MCF 10A (cell line): Measurements from ENCODE around the gene GJB4. TPM values are rescaled to one million over a fixed set of nuclear protein-coding genes. Genes with fewer than 3 reads are reported as not detected.

Source experiments
- BruUV-seq: library from RNA; stranded (reverse); fragments of 400-500 nt; replicated peaks from 2 replicates; lab custom pipeline; 2021; lab: Mats Ljungman, UMichigan
- CTCF ChIA-PET: fragments of 300-600 bp; sonication (Branson Sonifier 250); formaldehyde crosslinking; extraction: SDS; loops from one replicate; lab custom pipeline; 2021; ENCODE audit warnings: antibody characterized with exemption, inconsistent platforms; lab: Yijun Ruan, JAX
- POLR2A ChIA-PET: fragments of 300-600, 350-650 bp; sonication (Branson Sonifier 250); formaldehyde crosslinking; extraction: SDS; loops from one replicate; lab custom pipeline; 2020; ENCODE audit warnings: antibody characterized with exemption, inconsistent platforms; lab: Yijun Ruan, JAX
- DNase-seq: peaks from one replicate; pipeline ENCODE4 v3.0.0-alpha.2; 2018; ENCODE audit not compliant: unreplicated experiment
- H3K27ac Mint-ChIP-seq: one replicate; pipeline ENCODE4 v1.8.0; 2022; ENCODE audit warnings: mild to moderate bottlenecking, low read depth, mixed read lengths; ENCODE audit not compliant: unreplicated experiment
- H3K27me3 Mint-ChIP-seq: one replicate; pipeline ENCODE4 v1.8.0; 2022; ENCODE audit warnings: mixed read lengths; ENCODE audit not compliant: insufficient read depth, unreplicated experiment
- H3K36me3 Mint-ChIP-seq: one replicate; pipeline ENCODE4 v1.8.0; 2022; ENCODE audit warnings: mild to moderate bottlenecking, moderate library complexity, mixed read lengths; ENCODE audit not compliant: insufficient read depth, unreplicated experiment
- H3K4me1 Mint-ChIP-seq: one replicate; pipeline ENCODE4 v1.8.0; 2022; ENCODE audit warnings: mixed read lengths; ENCODE audit not compliant: insufficient read depth, unreplicated experiment
- H3K4me3 Mint-ChIP-seq: one replicate; pipeline ENCODE4 v1.8.0; 2022; ENCODE audit warnings: mild to moderate bottlenecking, moderate library complexity, mixed read lengths; ENCODE audit not compliant: unreplicated experiment
- H3K9me3 Mint-ChIP-seq: one replicate; pipeline ENCODE4 v1.8.0; 2022; ENCODE audit warnings: mixed read lengths; ENCODE audit not compliant: unreplicated experiment
- intact Hi-C: fragments of 100-400 bp; cut with micrococcal nuclease; formaldehyde crosslinking; loops from 2 replicates; pipeline ENCODE4 v1.14.1; 2022
- total RNA-seq: library from RNA; stranded (reverse); gene quantifications from 2 replicates; pipeline ENCODE4 v1.2.3, GENCODE V29; 2022
- TF ChIP-seq, protein P1 (sequence below): fragments of 200-600 bp; IDR thresholded peaks from one replicate; pipeline ENCODE4 v1.8.0; 2022; ENCODE audit warnings: antibody characterized with exemption, mild to moderate bottlenecking; ENCODE audit not compliant: unreplicated experiment

GJB4 gene
- total RNA-seq, 1 experiment from 2014 or later: 0.28 TPM

GRCh38 chr1:34762474-34763141 is 3.1 kb downstream of the GJB4 start:
- CTCF ChIA-PET: interaction anchor here (0.6 to 1.8 kb wide), 6 partner anchors 8 to 104 kb away, joined by 4 to 8 read pairs (median 4); partner anchors contain the start of gene GJB5
- POLR2A ChIA-PET: interaction anchor here (0.6 to 1.0 kb wide), 3 partner anchors 24 to 1423 kb away, joined by 3 to 4 read pairs (median 4); partner anchors contain the start of gene SMIM12
- Mint-ChIP-seq H3K36me3 (no peaks in the 10 kb centered on the region), H3K9me3 (no peaks in the 10 kb centered on the region), H3K27ac (peak overlapping the region; percentile 86), H3K4me1 (peaks cover 16% of the 10 kb centered on the region), H3K4me3 (no peak overlapping the region), H3K27me3 (no peaks in the 10 kb centered on the region)
- TF ChIP-seq, protein P1, sequence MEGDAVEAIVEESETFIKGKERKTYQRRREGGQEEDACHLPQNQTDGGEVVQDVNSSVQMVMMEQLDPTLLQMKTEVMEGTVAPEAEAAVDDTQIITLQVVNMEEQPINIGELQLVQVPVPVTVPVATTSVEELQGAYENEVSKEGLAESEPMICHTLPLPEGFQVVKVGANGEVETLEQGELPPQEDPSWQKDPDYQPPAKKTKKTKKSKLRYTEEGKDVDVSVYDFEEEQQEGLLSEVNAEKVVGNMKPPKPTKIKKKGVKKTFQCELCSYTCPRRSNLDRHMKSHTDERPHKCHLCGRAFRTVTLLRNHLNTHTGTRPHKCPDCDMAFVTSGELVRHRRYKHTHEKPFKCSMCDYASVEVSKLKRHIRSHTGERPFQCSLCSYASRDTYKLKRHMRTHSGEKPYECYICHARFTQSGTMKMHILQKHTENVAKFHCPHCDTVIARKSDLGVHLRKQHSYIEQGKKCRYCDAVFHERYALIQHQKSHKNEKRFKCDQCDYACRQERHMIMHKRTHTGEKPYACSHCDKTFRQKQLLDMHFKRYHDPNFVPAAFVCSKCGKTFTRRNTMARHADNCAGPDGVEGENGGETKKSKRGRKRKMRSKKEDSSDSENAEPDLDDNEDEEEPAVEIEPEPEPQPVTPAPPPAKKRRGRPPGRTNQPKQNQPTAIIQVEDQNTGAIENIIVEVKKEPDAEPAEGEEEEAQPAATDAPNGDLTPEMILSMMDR: no peak
- intact Hi-C loops: loop anchor here (1.0 kb wide), 2 partner anchors 7 to 18 kb away; partner anchors contain the start of gene GJB5
- no TSS peak for BruUV-seq
- DNase-seq: no peak

DNA sequence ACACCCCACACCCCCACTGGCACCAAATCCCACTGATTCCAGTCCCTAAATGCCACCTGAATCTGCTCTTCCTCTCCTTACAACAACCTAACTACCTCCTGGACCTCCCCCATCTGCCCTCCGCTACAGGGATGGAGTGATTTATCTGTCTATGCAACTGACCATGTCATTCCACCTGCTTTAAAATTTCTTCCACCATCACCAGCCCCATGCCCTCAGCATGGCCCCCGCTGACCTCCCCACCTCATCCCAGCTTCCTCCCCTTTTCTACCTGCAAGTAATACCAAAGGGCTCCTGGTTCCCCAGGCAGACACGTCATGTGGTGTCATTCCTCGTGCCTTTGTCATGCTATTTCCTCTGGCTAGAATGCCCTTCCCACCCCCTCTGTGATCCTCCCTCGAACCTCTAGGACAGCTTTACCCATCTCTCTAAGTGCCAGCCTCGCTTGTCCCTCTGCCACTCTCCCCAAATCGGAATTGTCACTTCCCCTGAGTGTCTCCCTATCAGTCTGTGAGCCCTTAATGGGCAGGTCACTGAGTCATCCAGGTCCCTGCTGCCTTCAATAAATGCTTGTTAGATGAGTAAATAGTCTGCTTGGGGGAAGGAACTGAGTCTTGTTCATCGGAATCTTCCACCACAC is 3.7 kb downstream of the GJB4 start:
- CTCF ChIA-PET: interaction anchor here (0.6 to 1.8 kb wide), 7 partner anchors 8 to 964 kb away, joined by 4 to 8 read pairs (median 4); partner anchors contain the start of gene GJB5

GRCh38 chr1:34768856-34769255 is 9.3 kb downstream of the GJB4 start:
- intact Hi-C loops: no loop called here
- H3K4me1 Mint-ChIP-seq: peaks cover under 1% of the 10 kb centered on the region
- no peak for DNase-seq
- CTCF ChIA-PET: no interaction called here
- no peak overlapping the region for H3K27ac Mint-ChIP-seq
- TF ChIP-seq, protein P1: no peak
- no TSS peak for BruUV-seq
- H3K27me3 Mint-ChIP-seq: no peaks in the 10 kb centered on the region
- POLR2A ChIA-PET: interaction anchor here (0.7 to 3.7 kb wide), 3 partner anchors 12 to 1164 kb away, joined by 3 to 23 read pairs (median 4); partner anchors contain the start of genes GJB3 and GJB5
- no peaks in the 10 kb centered on the region for H3K9me3 Mint-ChIP-seq
- no peak overlapping the region for H3K4me3 Mint-ChIP-seq
- no peaks in the 10 kb centered on the region for H3K36me3 Mint-ChIP-seq

More for the DNA sequence above, 3.7 kb downstream of the GJB4 start:
- H3K9me3 Mint-ChIP-seq: no peaks in the 10 kb centered on the region
- POLR2A ChIA-PET: interaction anchor here (0.6 to 1.0 kb wide), 3 partner anchors 23 to 1423 kb away, joined by 3 to 4 read pairs (median 4); partner anchors contain the start of gene SMIM12
- TF ChIP-seq, protein P1: no peak
- H3K27me3 Mint-ChIP-seq: no peaks in the 10 kb centered on the region
- H3K4me1 Mint-ChIP-seq: peaks cover 13% of the 10 kb centered on the region
- no peaks in the 10 kb centered on the region for H3K36me3 Mint-ChIP-seq
- DNase-seq: peak; percentile 67
- H3K4me3 Mint-ChIP-seq: peak overlapping the region; percentile 57
- BruUV-seq: no TSS peak
- peak overlapping the region; percentile 86 for H3K27ac Mint-ChIP-seq
- intact Hi-C loops: loop anchor here (1.0 kb wide), 2 partner anchors 8 to 17 kb away; partner anchors contain the start of gene GJB5
